Ovary (tissue), 3 donors: ENCODE data around the gene ASB13.

Experiments used
- CTCF ChIP-seq, 3 donors: fragments of 450-650 bp in 2 of 3; fragments of 200-600 bp in 1 of 3; IDR thresholded peaks; one replicate each; pipeline versions ENCODE4 v1.5.1 to v1.8.0; 2016 to 2022; ENCODE audit warnings: antibody characterized with exemption in 3 of 3, mild to moderate bottlenecking in 1 of 3
- POLR2A ChIP-seq: fragments of 450-650 bp; IDR thresholded peaks from one replicate; pipeline ENCODE4 v1.6.1; 2017; ENCODE audit warnings: antibody characterized with exemption, mild to moderate bottlenecking, moderate library complexity
- donor health status: DM: no; HTN: no; CAD: no.

DNA sequence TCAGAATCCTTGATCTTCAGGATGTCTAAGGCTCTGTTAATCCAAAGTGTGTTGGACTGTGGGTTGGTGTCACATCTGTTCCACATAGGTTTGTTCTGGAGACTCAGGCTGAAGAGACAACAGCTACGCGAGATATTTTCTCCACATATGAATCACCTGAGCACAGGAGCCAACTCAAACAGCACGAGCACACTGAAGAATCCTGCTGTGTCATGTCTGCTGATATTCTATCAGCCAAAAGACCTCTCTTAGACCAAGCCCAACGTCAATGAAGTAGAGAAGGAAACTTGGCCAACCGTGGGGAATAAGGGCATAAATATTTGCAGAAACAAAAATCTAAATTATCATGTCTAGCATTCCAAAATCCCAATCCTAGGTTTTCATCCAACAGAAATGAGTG lies 15.5 kb upstream of the ASB13 start:
- TF ChIP-seq POLR2A (no peak), CTCF (IDR thresholded peaks at IDR 0.05) (no peak)
